Left hindlimb (tissue), 1 donor: Measurements from ENCODE around the gene SNAPC2.

Source experiments
- DNase-seq: peaks from one replicate; pipeline ENCODE4 v3.0.0-alpha.2; 2018

The SNAPC2 gene, protein sequence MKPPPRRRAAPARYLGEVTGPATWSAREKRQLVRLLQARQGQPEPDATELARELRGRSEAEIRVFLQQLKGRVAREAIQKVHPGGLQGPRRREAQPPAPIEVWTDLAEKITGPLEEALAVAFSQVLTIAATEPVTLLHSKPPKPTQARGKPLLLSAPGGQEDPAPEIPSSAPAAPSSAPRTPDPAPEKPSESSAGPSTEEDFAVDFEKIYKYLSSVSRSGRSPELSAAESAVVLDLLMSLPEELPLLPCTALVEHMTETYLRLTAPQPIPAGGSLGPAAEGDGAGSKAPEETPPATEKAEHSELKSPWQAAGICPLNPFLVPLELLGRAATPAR

DNA sequence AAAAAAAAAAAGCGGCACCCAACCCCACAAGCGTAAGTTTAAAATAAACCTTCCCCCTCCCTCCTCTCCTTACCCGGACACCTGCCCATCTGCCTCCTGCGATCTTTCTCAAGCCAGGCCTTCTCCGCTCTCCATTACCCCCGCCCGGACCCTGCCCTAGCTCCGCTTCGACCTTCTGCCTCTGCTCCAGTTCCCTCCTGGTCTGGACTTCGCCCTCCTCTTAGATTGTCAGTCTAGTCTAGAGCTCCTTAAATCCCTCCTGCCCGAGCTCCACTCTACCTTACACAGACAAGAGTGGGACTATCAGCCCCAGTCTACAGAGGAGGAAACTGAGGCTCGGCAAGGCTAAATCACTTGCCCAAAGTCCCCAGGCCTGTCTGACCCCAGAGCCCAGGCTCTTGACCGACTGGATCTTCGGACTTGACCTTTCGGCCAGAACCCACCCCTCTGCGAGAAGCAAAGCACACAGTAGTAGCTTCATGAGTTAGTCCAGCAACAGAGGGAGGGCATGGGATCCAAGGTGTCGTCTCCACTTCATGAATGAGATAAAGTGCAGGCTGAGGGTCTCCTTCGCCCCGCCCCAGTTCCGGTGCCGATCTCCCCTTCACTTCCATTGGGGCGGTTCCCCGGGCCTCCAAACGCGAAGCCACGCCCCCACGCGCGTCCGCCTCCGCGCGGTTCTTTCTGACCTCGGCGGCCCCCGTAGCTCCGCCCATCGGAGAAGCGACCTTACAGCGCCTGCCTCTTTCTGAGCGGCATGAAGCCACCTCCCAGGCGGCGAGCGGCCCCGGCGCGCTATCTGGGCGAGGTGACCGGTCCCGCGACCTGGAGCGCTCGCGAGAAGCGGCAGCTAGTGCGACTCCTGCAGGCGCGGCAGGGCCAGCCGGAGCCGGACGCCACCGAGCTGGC lies at the start of gene SNAPC2:
Gene SNAPC2, plus strand, starts transcription at position 729 of the 909 bp plus-strand sequence. Its CDS starts 29 bp downstream, at position 758.
- peak; percentile 97 for DNase-seq

DNA sequence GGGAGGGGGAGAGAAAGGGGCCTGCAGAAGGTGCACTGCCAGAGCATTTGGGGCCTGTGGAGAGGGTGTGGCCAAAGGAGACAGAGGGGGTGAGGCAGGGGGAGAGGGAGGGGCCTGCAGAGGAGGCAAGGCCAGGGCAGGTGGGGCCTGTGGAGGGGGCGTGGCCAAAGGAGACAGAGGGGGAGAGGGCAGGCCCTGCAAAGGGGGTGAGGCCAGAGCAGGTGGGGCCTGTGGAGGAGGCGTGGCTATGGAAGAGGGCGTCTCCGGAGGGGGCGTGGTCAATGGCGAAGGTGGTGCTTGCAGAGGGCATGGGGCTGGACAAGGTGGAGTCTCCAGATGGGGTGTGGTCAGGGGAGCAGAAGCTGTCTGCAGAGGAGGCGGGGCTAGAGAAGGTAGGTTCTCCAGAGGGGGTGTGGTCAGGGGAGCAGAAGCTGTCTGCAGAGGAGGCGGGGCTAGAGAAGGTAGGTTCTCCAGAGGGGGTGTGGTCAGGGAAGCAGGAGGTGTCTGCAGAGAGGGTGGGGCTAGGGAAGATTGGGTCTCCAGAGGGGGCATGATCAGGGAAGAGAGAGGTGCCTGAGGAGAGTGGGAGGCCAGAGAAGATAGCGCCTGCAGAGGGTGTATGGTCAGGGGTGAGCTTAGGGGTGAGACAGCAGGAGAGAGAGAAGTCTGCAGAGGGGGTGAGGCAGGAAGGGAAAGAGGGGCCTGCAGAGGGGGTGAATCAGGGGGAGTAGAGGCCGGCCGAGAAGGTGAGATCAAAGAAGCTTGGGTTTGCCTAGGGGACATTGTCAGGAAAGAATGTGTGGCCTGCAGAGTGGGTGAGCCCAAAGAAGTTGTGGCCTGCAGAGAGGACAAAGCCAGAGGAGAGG lies 49.3 kb upstream of the SNAPC2 start:
- peak; percentile 83 for DNase-seq

DNA sequence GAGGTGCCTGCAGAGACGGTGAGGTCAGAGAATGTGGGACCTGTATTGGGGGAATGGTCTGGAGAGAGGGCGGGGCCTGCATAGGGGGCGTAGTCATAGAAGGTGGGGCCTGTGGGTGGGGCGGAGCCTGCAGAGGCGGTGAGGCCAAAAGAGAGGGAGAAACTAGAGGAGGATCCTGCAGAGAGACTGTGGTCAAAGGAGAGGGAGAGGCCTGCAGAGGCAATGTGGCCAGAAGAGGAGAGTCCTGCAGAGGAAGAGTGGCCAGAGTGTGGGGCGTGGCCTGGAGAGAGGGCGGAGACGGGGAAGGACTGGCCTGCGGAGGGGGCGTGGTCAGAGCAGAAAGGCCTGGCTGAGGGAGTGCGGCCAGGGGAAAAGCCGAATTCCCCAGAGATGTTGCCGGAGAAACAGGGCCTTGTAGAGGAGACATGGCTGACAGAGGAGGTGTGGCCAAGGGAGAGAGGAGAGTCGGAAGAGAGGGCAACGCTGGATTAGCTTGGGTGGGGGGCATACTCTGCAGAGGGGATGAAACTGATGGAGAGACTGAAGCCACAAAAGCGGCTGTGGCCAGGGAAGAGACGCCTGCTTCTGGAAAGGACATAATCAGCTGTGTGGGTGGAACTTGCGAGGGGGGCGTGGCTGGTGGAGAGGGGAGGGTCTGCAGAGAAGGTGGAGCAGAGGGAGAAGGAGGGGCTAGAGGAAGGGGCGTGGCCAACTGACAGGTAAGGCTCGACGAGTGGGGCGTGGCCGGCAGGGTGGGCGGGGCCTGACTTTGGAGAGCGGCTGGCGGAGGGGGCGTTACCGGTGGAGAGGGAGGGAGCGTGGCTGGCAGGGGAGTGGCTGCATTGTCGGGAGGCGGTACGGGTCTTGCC lies 48.5 kb upstream of the SNAPC2 start:
- peak; percentile 91 for DNase-seq

DNA sequence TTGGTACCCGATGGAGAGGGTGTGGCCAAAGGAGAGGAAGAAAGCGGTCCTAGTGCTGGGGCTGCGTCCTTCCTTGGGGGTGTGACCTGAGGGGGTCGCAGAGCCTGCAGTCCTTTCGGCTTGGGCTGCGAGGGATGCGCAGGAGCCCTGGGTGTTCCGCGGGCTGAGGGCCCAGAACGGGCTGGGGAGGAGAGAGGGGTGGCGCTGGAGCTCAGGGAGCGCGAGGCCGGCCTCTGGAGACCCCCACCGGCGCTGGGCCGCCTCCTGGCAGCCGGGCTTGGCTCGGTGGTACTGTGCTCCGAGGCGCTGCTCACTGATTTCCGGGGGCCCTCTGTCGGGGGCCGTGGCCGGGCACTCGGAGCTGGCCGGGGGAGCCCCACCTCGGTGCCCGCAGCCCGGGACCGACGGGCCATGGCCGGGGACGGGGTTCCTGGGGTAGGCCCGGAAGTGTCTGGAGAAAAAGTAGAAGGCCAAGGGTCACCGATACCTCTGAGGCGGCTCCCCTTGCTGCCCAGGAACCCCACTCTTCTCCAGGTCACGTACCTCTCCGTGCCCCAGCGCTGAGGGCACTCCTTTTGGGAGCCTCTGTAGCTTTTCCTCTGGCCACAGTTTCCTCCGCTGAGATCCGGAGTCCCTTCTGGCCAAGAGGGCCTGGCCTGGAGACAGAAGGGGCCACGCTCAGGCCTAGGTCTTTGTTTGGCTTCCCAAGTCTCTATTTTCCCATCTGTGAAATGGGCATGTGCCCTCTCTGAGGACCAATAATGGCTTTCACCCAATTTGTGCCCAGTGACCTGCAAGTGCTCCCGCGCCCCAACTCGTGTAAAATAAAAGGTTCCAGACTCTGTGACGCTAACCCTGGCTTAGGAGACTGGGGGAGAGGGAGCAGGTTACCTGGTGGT lies 47.6 kb upstream of the SNAPC2 start:
- DNase-seq: no peak

DNA sequence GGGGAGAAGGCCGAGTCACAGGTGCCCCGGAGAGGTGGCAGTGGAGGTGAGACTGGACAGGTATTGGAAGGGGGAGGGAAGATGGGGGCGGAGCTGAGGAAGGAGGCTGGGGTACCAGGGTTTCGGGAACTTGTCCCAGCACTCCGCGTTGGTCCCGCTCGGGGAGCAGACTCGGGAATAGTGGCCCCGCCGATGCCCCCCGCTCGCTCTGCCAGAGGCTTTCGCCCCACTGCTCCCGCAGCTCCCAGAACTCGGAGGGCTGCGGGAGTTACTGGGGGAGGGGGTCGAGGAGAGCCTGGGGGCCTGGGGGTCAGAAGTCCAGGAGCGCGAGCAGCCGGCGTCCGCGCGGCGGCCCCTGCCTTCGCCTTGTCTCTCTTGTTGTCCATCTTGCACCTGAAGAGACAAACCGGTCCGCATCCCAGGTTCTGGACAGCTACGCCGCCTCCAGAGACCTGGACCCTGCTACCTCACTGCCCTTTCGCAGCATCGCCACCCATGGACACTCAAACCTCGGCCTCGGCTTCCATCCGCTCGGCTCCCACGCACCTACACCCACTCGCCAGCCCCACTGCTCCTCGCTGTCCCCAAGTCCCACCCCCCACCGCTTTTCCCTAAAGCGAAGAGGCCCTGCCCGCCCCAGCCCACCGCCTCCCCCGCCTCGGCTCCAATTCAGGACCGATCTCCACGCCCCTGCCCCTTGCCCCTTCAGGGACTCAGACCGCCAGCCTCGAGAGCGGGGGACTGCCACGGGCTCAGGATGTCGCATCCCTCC lies 46.6 kb upstream of the SNAPC2 start:
- DNase-seq: no peak

DNA sequence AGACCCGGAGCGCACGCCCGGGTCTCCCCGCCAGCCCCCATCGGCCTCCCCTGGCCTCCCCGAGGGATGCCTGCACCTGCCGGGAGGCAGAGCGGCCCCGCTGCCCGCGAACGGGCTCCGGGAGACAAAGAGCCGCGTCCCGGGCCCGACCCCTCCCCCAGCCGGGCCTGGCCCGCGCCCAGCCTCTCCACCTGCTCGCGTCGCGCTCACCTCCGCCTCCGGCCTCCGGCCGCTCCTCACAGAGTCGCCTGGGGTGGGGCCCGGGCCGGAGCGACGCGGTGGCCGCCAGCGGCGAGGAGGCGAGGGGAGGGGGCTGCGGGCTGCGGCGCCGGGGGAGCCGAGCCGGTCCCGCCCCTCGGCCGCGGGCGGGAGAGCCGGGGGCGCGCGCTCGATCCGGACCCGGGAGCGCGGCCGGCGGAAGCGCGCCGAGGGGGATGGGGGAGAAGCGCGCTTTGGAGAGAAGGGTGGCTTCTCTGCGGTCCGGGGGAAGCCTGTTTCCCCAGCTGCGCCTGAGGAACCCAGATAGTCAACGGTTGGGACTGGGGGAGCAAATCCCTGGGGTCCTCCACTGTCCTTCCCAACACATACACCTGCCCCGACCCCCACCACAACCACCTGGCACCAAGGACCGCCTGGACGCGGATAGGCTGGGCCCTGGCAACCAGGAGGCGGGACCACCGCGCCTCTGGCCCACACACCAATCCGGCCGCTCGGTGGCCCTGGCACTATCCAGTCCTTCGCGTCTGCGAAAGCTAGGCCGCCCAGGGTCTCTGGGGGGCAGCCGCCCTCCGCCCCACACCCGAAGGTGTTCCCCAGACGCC lies 45.9 kb upstream of the SNAPC2 start, which contains the start of gene PRR36:
Gene PRR36, minus strand, starts transcription at position 315 of the 821 bp plus-strand sequence. CDS start 701 bp downstream, outside the sequence.
- peak; percentile 41 for DNase-seq

DNA sequence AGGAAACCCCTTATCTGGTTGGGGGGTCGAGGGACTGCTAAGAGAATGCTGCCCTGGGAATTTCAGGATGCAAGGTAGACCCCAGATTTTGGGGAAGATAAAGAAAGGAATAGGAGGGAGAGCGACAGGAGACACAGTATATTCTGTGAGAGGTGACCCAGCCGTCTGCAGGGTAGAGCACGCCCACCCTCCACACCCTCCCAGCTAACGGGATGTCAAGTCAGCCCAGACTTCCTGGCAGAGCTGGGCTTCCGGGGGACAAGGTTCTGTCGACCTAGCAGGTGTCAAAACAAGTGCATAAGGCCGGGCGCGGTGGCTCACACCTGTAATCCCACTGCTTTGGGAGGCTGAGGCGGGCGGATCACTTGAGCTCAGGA lies 45.3 kb upstream of the SNAPC2 start:
- no peak for DNase-seq

DNA sequence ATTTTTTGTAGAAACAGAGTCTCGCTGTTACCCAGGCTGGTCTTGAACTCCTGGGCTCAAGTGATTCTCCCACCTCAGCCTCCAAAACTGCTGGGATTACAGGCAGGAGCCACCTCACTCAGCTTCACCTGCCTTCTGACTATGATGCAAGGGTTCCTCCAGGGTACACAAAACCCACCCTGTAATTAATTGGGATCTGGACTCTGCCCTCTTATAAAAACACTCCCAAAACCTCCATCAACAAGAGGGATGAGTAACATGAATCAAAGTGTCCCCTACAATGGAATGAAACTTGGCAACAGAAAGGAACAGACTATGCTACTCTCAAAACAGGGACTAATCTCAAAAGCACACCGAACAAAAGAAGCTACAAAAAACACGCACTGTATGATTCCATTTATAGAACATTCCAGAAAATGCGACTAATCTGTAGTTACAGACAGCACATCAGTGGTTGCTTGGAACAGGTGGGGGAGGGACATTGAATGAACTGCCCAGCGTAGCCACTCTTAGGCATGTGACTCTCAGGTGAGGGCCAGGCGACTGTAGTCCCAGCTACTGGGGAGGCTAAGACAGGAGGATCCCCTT lies 42.8 kb upstream of the SNAPC2 start:
- no peak for DNase-seq

DNA sequence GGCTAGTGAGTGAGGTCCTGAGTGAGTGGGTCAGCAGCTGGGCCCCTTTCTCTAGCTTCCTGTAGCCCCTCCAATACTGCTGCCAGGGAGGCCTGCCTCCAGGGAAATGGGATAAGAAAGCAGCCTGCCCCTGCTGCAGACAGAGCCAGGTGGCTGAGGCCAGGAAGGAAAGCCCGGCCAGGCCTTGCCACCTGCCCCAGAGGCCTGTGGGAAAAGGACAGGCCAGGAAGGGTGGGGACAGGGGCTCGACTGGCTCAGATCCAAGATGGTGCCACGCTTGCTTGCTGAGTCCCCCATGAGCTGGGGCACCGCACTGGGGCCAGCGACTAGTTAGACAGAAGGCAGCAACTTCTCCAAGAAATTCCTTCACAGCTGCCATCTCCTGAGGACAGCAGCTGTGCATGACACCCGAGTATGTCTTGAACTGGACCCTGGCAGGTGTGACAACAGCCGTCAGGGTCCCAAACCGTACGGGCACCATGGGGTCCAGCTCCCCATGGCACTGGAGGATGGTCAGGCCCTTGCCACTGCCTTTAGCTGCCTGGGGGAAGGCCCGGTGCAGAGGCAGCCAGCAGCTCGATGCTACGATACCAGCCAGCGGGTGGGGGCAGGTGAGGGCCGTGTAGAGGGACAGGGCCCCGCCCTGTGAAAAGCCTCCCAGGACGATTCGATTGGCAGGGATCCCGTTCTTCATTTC lies 40.9 kb upstream of the SNAPC2 start:
- no peak for DNase-seq

DNA sequence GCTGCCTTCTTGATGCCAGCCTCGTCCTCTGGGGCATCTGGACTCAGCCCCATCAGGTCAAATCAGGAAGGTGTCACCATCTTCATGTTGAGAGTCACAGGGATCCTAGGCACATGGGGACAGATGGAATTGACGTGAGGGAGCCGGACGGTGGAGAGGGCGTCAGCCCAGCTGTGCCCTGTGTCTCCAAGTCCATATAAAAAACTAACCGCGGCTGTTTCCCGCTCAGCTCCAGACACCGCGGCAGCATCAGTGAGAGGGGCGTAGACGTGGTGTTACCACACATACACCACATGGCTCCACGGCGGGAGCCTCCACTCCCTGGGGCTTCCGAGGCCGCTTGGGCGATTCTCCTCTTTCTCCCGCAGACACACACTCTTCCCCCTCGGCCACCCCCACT lies 40.3 kb upstream of the SNAPC2 start:
- DNase-seq: peak; percentile 43

DNA sequence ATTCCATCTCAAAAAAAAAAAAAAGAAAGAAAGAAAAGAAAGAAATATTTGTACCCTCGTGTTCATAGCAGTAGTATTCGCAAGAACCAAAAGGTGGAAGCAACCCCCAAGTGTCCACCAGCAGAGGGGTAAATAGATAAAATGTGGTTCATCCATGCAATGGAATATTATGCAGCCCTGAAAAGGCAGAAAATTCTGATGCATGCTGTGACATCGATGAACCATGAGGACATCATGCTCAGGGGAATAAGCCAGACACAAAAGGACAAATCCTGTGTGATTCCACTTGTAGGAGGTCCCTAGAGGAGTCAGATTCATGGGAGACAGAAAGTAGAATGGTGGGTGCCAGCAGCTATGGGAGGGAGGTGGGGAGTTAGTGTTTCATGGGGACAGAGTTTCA lies 38.2 kb upstream of the SNAPC2 start:
- DNase-seq: no peak

DNA sequence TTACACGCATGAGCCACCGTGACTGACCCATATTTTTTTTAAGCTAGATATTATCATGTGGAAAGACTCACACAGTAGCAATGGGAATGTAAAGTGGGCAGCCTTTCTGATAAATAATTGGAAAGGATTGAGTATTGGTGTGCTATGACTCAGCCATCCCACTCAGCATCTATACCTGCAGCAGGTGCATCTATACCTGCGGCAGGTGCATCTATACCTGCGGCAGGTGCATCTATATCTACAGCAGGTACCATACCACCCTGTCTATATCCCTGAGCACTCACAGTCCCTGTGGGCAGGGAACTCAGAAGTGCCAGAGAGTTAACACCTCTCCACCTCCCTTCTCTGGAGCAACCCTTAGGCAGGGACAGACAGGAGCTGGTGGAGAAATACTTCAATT lies 37.0 kb upstream of the SNAPC2 start:
- no peak for DNase-seq

DNA sequence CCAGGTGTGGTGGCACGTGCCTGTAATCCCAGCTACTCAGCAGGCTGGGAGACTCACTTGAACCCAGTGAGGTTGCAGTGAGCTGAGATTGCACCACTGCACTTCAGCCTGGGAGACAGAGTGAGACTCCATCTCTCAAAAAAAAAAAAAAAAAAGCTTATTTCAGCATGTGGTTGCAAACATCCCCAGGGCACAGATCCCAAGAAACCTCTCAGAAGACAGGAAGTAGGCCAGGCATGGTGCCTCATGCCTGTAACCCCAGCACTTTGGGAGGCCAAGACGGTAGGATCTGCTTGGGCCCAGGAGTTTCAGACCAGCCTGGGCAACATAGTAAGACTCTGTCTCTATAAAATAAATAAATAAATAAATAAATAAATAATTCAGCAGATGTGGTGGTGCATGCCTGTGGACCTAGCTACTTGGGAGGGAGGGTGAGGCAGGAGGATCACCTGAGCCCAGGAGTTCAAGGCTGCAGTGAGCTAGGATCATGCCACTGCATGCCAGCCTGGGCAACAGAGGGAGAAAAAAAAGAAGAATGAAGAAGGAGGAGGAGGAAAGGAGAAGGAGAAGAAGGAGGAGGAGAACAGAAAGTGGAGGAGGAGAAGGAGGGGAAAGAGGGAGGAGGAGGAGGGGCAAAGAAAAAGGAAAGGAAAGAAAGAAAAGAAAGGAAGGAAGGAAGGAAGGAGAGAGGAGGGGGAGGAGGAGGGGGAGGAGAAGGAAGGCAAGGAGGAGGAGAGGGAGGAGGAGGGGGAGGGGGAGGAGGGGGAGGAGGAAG lies 36.2 kb upstream of the SNAPC2 start:
- DNase-seq: no peak

DNA sequence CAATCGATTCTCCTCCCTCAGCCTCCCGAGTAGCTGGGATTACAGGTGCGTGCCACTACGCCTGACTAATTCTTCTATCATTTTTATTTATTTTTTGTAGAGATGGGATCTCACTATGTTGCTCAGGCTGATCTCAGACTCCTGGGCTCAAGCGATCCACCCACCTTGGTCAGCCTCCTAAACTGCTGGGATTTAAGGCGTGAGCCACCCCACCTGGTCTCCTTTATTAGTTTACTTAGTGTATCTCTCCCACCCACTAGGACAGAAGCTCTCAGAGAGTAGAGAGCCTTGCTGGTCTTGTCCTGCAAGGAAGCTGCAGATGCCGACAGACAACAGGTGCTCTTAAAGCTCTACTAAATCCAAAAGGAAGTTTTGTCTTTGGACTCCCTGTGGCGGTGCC lies 34.3 kb upstream of the SNAPC2 start:
- no peak for DNase-seq

DNA sequence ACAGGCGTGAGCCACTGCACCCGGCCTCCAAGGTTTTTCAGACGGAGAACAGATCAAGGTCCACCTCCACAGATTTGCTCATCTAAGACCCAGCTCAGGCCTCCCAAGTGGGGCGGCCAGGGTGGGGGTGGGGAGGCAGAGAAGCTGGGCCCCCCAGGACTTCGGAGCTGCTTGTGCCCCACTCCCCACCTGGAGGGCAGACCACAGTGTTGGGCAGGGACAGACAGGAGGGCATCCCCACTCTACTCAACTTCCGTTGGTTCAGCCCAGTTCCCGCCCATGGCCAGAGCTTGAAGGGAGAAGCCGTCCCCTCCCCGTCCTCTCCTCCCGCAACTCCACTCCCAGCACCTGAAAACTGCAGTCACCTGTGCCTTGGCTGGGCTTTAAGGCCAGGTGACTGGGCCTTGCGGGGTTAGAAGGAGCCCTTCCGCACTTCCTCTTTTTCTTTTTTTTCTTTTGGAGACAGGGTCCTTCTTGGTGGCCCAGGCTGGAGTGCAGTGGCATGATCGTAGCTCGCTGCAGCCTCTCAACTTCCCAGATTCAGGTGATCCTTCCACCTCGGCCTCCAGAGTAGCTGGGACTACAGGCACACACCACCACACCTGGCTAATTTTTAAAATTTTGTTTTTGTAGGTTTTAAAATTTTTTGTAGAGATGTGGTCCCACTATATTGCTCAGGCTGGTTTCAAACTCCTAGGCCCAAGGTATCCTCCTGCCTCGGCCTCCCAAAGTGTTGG lies 32.6 kb upstream of the SNAPC2 start:
- no peak for DNase-seq

DNA sequence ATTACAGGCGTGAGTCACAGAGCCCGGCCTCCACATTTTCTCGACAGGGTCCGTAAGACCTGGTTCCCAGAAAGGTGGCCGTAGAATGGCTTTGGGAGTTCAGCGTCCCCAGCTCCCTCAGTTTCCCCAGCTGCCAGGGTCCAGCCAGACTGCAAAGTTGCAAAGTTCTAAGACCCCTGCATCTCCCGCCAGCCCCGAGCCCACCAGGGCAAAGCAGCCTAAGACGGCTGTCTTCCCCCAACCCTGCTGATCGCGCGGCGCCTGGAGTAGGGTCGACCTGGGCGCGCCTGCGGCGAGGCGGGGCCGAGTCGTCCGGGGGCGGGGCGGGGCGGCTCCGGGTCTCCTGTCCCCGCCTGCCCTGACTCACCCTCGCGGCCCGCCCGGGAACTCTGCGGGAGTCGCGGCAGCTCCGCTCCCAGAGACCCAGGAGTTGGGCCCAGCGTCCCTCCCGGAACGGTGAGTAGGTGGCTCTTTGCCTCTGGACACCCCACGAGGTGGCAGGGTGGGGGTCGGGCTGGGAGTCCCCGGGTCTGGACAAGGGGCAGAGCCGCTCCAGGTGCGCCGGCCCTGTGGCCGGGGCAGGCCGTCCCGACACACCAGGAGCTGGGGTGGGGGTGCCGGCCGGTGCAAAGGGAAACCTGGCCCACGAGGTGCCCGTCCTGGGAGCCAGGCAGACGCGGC lies 31.9 kb upstream of the SNAPC2 start, which contains the start of gene LRRC8E:
Gene LRRC8E, plus strand, starts transcription at position 366 of the 681 bp plus-strand sequence. CDS start 7,094 bp downstream, outside the sequence.
- DNase-seq: no peak
